ENCODE data around the gene TBC1D7.

TBC1D7 gene

GRCh38 chr6:13358511-13358910, 30.2 kb upstream of the TBC1D7 start:
- no peak overlapping the region for H3K4me3 ChIP-seq (ENCODE audit: low read depth, low read length)
- no peak for DNase-seq (ENCODE audit: low read depth)

- H3K4me3 ChIP-seq (ENCODE audit: low read depth, low read length) = no peak overlapping the region
- DNase-seq (ENCODE audit: low read depth) = no peak
Observed at GRCh38 chr6:13357551-13358075, 29.3 kb upstream of the TBC1D7 start.

- no peak for DNase-seq (ENCODE audit: low read depth)
- no peak overlapping the region for H3K4me3 ChIP-seq (ENCODE audit: low read depth, low read length)
Observed at GRCh38 chr6:13355999-13356785, 27.9 kb upstream of the TBC1D7 start.

GRCh38 chr6:13355043-13355945, 27.0 kb upstream of the TBC1D7 start:
- DNase-seq (ENCODE audit: low read depth) = peak; percentile 85
- no peak overlapping the region for H3K4me3 ChIP-seq (ENCODE audit: low read depth, low read length)

GRCh38 chr6:13354331-13355042, 26.1 kb upstream of the TBC1D7 start:
- no peak overlapping the region for H3K4me3 ChIP-seq (ENCODE audit: low read depth, low read length)
- DNase-seq (ENCODE audit: low read depth) = no peak

GRCh38 chr6:13352165-13352564, 23.8 kb upstream of the TBC1D7 start:
- DNase-seq (ENCODE audit: low read depth) = no peak
- no peak overlapping the region for H3K4me3 ChIP-seq (ENCODE audit: low read depth, low read length)

- H3K4me3 ChIP-seq (ENCODE audit: low read depth, low read length) = no peak overlapping the region
- no peak for DNase-seq (ENCODE audit: low read depth)
Observed at GRCh38 chr6:13351271-13351670, 22.9 kb upstream of the TBC1D7 start.

GRCh38 chr6:13349811-13350506, 21.6 kb upstream of the TBC1D7 start:
- H3K4me3 ChIP-seq (ENCODE audit: low read depth, low read length) = no peak overlapping the region
- no peak for DNase-seq (ENCODE audit: low read depth)

- H3K4me3 ChIP-seq (ENCODE audit: low read depth, low read length) = no peak overlapping the region
Observed at GRCh38 chr6:13348334-13349113, 20.2 kb upstream of the TBC1D7 start.

GRCh38 chr6:13346245-13346644, 17.9 kb upstream of the TBC1D7 start:
- H3K4me3 ChIP-seq (ENCODE audit: low read depth, low read length) = no peak overlapping the region
- no peak for DNase-seq (ENCODE audit: low read depth)

More at GRCh38 chr6:13348334-13349113, 20.2 kb upstream of the TBC1D7 start:
- DNase-seq (ENCODE audit: low read depth) = no peak

- no peak overlapping the region for H3K4me3 ChIP-seq (ENCODE audit: low read depth, low read length)
- no peak for DNase-seq (ENCODE audit: low read depth)
Observed at GRCh38 chr6:13342414-13343019, 14.2 kb upstream of the TBC1D7 start.

- DNase-seq (ENCODE audit: low read depth) = no peak
- H3K4me3 ChIP-seq (ENCODE audit: low read depth, low read length) = no peak overlapping the region
Observed at GRCh38 chr6:13339863-13340630, 11.7 kb upstream of the TBC1D7 start.

- H3K4me3 ChIP-seq (ENCODE audit: low read depth, low read length) = no peak overlapping the region
- no peak for DNase-seq (ENCODE audit: low read depth)
Observed at GRCh38 chr6:13338038-13338437, 9.7 kb upstream of the TBC1D7 start.

- no peak overlapping the region for H3K4me3 ChIP-seq (ENCODE audit: low read depth, low read length)
- peak; percentile 65 for DNase-seq (ENCODE audit: low read depth)
Observed at GRCh38 chr6:13336553-13336952, 8.2 kb upstream of the TBC1D7 start.

- DNase-seq (ENCODE audit: low read depth) = no peak
- H3K4me3 ChIP-seq (ENCODE audit: low read depth, low read length) = no peak overlapping the region
Observed at GRCh38 chr6:13334953-13335352, 6.6 kb upstream of the TBC1D7 start.

- H3K4me3 ChIP-seq (ENCODE audit: low read depth, low read length) = no peak overlapping the region
- no peak for DNase-seq (ENCODE audit: low read depth)
Observed at GRCh38 chr6:13332349-13332706, 4.0 kb upstream of the TBC1D7 start.

GRCh38 chr6:13331516-13332348, 3.4 kb upstream of the TBC1D7 start:
- H3K4me3 ChIP-seq (ENCODE audit: low read depth, low read length) = no peak overlapping the region
- DNase-seq (ENCODE audit: low read depth) = no peak
